Amniotic epithelial cell (primary cell): ENCODE data around the gene GPSM1.

Experiments used
- DNase-seq: peaks from one replicate; pipeline ENCODE4 v3.0.0-alpha.2; 2010; ENCODE audit warnings: low read depth

The GPSM1 gene

GRCh38 chr9:136327304-136327974 is at the start of gene GPSM1:
TSS of gene GPSM1 (plus strand) at chr9:136327539. CDS start at chr9:136327696, 157 bp downstream.
- peak; percentile 43 for DNase-seq

GRCh38 chr9:136277746-136278145 is 49.6 kb upstream of the GPSM1 start:
- DNase-seq, result no peak

GRCh38 chr9:136278221-136278620 is 49.1 kb upstream of the GPSM1 start:
- no peak for DNase-seq

- no peak for DNase-seq
These were observed 48.4 kb upstream of the GPSM1 start for GRCh38 chr9:136278894-136279293.

- no peak for DNase-seq
These were observed 47.9 kb upstream of the GPSM1 start for GRCh38 chr9:136279471-136279870.

GRCh38 chr9:136280535-136281315 is 46.6 kb upstream of the GPSM1 start:
- DNase-seq, result no peak

- DNase-seq, result no peak
These were observed 45.7 kb upstream of the GPSM1 start for GRCh38 chr9:136281421-136282271.

GRCh38 chr9:136282272-136282861 is 45.0 kb upstream of the GPSM1 start:
- no peak for DNase-seq

GRCh38 chr9:136283291-136284235 is 43.8 kb upstream of the GPSM1 start:
- DNase-seq, result peak; percentile 39

- no peak for DNase-seq
These were observed 43.0 kb upstream of the GPSM1 start for GRCh38 chr9:136284311-136284710.

- no peak for DNase-seq
These were observed 42.4 kb upstream of the GPSM1 start for GRCh38 chr9:136284951-136285350.

- no peak for DNase-seq
These were observed 41.6 kb upstream of the GPSM1 start for GRCh38 chr9:136285501-136286358.

- DNase-seq, result no peak
These were observed 40.9 kb upstream of the GPSM1 start for GRCh38 chr9:136286359-136286986.

- no peak for DNase-seq
These were observed 40.4 kb upstream of the GPSM1 start for GRCh38 chr9:136286987-136287379.

- DNase-seq, result no peak
These were observed 39.2 kb upstream of the GPSM1 start for GRCh38 chr9:136287960-136288753.

GRCh38 chr9:136289651-136290507 is 37.5 kb upstream of the GPSM1 start:
- no peak for DNase-seq

GRCh38 chr9:136290508-136291000 is 36.8 kb upstream of the GPSM1 start:
- no peak for DNase-seq
